Eye (tissue), 1 donor: ENCODE measurements around the gene MROH9.
"Not testable (repeated sequence)": the region's sequence is repeated elsewhere in the genome, so short reads cannot be mapped to it uniquely, and the experiment has no call there.

Source experiments
- DNase-seq: peaks from one replicate; pipeline ENCODE4 v3.0.0-alpha.2; 2015

MROH9 gene, protein sequence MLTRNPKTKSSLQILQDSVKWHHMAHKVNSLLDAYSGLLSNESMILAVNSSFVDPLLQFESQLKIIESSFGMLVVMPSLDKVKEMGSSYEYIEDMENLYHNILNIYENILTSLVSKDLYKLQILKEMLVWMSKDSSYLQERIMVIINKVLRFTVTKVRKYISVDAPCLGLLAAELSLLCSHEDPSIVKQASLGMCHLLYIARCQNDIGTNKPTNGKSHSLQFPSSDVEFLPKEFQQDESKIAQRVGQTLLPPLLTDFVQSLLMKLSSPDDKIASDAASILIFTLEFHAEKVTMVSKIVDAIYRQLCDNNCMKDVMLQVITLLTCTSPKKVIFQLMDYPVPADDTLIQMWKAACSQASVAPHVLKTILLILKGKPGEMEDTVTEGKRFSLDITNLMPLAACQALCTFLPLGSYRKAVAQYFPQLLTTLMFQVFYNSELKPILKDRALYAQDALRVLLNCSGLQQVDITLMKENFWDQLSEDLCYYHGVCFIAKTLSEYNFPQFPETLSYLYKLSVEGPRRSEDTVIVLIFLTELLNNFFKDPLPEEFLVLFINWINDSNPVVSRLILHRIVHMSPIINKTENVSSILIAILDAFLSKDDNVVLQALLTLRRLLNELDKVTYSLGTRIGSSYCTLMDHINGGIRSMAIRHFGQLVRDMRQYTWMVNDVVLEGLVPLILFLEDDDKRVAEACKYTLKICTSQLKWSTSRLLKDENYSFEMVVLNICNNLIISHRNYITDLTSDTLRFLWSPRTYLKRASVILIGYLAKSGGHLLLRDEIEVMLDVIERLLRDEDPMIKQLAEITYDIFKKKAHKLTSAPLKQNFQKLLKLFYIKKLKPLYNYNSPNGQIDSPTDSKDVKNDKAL

DNA sequence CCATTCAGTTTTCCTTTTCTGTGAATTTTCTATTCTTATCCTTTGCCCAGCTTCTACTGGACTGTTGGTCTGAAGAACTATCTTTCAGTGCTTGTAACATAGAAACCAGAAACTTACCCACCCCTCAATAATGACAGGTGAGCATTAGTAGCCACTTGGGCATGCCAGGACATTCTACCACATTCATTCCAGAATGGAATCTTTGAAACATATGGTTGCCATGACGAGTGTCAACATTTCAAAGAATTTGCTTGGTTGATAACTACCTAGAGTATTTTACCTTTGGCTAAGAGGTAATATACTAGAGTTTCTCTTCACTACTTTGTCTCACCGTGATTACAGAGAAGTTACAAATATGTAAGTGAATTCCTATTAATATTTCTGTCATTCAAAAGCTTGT lies at the start of gene MROH9:
TSS of gene MROH9 (plus strand) at position 304 of the 400 bp plus-strand sequence. CDS start 10,023 bp downstream, outside the sequence.
- DNase-seq, result no peak

DNA sequence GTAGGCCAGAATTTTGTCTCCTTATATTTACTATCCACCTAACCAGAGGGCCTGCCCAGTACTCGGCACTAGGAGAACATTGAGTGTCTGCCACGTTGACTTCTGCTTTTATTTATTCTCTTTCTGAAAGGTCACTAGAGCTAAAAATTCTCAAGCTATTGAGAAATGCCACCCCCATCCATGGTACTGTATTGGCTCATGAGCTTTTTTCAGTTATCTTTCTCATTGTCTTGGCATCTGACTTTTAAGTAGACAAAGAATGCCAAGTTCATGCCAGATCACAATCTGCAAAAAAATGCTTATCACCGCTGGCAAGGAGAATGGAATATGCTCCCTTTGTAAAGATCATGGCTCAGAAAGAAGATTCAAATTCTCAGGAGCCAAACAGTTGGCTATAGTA lies 49.8 kb upstream of the MROH9 start:
- DNase-seq, result no peak

DNA sequence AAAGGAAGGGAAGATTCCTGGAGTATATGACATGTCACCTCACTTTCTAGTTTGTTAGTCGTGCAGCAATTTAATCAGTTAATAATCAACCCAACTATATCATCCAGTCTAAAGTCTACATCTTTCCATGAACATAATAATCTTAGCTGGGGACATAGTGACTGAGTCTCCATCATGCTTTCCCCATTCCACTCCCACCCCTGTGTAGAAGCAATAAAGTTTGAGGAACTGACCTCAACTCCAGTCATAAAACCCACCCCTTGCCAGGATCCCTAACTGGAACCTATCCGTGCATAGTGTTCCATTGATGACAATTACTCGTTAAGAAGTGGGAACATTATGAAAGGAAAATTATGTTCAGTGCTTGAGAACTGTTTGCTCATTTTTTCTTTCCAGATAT lies 48.9 kb upstream of the MROH9 start:
- no peak for DNase-seq

DNA sequence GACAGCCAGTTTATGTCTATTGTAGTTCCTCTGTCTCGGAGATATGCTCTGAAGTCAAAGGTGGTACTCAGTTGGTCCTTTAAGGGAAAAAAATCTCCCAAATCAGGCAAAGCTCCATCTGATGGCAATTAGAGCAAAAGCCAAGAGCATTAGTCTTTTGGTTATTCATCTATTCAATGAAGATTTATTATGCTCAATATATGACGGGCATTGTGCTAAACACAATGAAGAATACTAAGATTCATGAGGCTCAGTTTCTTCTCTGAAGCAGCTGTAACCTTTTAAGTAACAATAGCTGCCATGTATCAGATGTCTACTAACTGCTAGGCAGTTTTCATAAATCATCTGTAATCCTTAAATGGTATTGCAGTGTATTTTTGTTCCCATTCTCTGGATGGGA lies 47.6 kb upstream of the MROH9 start:
- no peak for DNase-seq

DNA sequence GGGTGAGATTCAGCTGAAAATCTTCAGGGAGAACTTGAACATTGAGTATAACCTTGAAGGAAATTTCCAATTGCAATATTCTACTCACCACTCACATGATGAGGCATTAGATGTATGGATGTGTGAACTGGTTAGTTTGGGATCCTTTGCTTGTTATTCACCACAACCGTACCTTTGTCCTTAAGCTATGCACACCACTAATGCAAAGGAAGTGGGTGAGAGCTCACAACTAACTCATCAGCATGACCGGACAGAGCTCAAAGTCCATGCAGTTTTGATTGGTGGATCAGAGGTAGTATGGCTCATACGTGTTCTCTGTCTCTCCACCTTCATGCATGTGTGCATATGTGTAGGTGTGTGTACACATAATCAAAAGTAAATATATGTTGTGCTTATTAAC lies 43.5 kb upstream of the MROH9 start:
- no peak for DNase-seq

DNA sequence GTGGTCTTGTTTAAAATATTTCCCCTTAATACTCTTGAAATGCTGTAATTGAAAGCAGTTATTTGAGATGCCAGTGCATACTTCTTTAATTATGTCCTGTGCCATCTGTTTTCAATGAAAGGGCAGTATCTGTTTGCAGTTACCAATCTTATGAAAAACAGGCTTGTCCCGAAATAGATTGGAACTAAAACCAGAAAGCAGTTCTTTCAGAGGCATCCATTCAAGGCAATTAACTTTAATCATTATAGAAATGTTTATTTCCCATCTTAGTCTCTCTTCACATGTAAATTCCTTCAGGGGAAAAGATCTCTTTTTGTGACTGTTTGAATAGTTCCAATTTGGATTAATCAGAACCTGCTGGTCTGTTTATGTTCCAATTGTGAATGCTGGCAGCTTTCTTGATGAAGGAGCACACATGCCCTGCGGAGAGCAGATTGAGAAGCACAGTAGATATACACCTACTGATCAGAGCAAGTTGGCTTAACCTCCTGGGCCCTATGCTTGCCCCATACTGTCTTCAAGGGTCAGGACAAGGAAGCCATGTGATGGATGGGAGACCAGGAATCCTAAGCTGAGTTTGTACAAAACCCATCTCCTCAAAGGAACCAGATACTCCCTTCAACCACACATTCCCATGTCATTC lies 41.6 kb upstream of the MROH9 start:
- peak; percentile 76 for DNase-seq

DNA sequence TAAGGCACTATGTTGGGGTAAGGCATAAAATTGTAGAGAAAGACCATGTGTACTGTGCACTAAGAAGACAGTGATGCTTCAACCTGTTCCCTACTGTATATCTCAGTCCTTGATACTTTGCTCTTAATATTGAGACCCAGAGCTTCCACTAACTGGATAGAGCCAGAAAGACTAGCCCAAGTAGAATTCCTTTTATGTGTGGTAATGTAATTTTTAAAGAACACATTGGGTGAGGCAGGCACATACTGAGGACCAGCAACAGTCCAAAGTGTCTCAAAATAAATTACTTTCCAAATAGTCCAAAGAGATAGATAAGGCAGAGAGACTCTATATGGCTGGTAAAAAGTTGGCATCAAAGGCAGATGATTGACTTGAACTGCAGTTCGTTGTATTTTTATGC lies 31.4 kb upstream of the MROH9 start:
- DNase-seq, result no peak

DNA sequence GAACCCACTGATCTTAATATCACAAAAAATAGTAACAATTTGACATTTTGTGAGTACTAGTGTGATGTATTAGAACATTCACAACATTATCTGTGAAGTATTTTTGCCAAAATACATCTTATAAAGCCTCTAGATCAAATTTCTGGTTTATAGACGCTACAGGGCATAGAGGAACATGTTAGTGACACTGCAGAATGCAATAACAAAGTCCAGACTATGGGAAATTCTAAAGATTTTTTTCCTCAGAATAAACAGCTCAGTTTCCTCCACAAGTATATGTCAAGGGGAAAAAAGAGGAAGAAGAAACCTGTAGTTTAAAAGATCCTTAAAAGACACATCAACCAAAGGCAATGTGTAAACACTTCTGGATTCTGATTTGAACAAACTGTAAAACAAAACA lies 26.4 kb upstream of the MROH9 start:
- no peak for DNase-seq

DNA sequence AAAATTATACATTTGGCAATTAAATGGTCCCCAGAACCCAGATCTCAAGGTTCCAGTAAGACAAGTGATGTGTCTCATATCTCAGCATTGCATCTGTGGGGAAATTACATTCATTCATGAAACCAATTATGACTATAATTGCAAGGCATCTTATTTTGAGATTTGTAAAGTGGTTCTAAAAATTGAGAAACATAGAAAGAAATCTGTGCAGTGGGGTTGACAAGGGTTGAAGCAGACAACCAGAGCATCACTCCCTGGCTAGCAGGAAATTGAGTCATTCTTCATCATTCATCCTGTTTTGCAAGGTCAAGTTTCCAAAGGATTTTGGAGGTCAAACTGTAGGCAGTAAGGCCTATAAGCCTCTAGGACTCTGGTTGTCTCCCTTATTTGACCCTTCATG lies 25.1 kb upstream of the MROH9 start:
- no peak for DNase-seq

DNA sequence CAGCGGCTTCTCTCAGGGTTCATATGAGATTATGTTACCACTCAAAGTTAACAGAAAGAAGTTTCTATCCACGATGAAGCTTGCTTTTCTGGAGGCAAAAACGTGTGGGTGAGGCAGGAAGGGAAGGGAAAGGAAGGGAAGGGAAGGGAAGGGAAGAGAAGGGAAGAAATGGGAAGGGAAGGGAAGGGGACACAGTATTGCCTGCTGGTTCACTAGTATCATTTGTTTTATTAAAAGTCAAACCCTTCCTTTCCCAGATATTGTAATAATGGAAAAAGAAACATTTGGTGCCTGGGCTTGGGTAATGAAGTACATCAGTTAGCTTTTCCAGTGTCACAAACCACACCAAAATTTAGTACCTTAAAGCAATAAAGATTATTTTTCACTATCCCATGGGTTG lies 18.0 kb upstream of the MROH9 start:
- DNase-seq, result no peak

DNA sequence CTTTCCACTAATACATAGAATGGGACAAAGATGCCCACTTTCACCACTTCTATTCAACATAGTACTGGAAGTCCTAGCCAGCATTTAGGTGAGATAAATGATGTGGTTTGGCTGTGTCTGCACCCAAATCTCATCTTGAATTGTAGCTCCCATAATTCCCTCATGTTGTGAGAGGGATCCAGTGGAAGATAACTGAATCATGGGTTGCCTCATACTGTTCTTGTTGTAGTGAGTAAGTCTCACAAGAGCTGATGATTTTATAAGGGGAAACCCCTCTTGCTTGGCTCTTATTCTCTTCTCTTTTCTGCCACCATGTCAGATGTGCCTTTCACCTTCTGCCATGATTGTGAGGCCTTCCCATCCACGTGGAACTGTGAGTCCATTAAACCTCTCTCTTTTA lies 10.7 kb upstream of the MROH9 start:
- not testable (repeated sequence) for DNase-seq

DNA sequence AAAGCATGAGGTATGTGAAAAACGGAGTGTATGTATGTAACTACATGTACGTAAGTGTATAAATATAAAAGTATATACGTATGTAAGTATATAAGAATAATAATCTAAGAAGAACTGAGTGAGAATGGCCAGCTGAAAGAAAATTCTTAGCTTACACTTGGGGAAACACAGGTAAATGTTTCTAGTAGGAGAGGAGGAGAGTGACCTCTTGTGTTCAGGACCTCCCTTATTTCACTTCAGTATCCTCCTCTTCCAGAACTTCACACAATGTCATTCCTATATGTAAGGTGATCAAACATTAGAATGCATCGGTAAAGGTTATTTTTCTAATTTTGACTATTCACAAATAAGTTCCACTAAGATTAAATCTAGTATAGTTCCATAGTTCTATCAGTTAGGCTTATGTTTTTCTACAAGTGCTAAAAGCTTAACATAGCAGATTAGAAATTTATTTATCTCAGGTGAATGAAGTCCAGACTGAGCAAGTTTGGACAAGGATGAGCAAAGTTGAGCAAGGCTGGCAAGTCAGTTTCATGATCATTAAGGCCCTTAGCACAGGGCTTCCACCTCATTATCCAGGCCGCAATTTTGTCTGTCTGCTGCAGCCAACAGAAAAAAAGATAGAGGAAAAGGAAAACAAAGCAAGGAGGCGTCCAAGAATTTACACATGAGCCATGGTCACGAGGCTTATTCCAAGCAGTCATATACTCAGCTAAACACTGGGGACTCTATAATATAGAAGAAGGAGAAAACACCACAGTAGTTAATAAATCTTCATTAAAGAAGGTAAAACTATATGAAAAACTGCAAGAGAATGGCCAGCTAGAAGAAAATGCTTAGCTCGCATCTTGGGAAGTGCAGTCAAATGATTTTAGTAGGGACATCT lies 7.1 kb upstream of the MROH9 start:
- DNase-seq, result no peak

DNA sequence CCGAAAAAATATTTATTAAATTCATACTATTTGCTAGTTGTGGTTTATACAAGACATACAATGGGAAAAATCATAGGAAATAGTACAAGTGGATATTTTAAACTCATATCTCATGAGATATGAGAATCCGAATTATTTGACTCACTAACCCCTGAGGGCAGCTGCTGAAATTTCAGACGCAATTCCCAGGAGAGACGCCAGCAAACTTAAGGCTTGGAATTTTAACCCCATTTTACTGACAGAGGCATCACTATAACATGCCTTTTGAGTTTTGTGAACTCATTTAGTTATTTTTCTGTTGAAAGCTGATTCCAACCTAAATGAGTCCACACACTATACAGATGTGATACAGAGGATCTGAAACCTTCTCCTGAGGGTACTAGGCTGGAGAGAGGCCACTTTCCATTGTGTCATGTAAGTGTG lies 5.9 kb upstream of the MROH9 start:
- no peak for DNase-seq

DNA sequence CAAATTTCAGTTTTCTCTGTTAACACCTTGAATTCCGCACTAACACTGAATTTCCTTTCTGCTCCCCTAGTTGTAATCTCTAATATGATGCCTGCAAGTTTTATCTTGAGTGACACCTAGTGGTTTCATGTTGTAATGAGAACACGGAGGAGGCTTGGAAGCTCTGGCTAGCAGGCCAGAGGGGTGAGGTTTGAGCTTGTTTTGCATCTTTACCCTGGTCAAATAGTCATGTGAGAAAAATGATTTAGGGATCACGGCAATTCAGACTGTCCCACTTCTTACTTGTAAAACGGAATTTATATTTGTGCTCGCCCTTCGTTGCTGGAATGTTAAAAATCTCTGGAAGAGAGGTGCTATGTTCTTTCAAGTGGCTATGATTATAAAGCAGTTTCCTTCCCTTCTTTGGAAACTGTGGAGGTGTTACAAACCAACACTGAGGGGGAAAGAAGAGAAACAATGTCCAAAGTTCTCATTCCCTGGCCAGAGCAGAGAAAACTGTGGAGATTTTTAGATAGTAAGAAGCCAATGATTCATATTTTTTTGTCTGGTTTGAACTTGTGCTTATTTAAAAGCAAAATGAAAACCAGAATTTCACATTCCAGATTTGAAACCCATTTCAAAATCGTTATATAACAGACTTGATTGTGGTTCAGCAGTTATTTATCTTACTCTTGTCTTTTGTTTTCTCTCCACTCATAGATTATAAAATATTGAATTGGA lies 5.3 kb upstream of the MROH9 start:
- peak; percentile 85 for DNase-seq

DNA sequence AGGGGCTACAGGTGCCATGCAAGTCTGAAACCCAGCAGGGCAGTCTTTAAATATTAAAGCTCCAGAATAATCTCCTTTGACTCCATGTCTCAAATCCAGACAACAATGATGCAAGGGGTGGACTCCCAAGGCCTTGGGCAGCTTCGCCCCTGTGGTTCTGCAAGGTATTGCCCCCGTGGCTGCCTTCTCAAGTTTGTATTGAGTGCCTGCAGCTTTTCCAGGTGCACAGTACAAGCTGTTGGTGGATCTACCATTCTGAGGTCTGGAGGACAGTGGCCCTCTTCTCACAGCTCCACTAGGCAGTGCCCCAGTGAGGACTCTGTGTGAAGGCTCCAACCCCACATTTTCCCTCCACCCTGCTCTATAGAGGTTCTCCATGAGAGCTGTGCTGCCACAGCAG lies 3.7 kb upstream of the MROH9 start:
- no peak for DNase-seq

DNA sequence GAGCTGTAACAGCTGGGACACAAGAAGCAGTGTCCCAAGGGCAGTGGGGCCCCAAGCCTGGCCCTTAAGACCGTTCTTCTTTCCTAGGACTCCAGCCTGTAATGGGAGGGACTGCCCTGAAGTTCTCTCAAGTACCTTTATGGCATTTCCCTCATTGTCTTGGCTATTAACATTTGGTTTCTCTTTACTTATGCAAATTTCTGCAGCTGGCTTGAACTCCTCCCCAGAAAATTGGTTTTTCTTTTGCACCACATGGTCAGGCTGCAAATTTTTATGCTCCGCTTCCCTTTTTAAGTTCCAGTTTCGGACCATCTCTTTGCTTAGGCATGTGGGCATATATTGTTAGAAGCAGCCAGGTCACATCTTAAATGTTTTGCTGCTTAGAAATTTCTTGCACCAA lies 3.1 kb upstream of the MROH9 start:
- no peak for DNase-seq

DNA sequence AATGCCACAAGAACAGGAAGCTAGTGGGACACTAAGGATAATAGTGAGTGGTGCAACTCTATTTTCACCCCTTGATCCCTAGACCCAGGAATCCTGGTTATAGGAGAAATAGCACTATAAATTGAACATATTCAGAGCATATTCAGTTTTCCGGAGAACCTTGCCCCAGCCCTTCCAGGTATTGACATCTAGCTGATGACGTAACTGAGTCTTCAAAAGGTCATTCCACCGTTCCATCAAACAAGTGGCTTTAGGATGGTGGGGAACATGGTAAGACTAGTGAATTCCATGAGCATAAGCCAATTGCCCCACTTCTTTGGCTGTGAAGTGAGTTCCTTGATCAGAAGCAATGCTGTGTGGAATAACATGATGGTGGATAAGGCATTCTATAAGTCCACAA lies 2.9 kb downstream of the MROH9 start:
- DNase-seq, result no peak

DNA sequence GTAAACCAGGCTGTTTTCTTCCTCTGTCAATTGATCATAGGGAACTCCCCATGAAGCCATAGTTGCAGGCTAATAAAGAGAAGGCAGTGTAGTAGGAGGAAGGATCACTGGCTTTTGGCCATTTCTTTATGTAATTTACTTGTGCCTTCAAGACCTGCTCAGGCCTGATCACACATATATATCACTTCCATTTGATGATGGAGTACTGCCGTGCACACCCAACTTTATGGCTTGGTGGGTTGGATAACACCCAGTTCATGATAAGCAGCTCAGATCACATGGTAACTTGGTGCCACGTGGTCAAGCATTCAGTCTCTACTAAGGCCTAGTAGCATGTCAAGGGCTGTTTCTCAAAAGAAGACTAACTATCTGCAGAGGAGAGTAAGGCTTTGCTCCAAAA lies 4.1 kb downstream of the MROH9 start:
- no peak for DNase-seq

DNA sequence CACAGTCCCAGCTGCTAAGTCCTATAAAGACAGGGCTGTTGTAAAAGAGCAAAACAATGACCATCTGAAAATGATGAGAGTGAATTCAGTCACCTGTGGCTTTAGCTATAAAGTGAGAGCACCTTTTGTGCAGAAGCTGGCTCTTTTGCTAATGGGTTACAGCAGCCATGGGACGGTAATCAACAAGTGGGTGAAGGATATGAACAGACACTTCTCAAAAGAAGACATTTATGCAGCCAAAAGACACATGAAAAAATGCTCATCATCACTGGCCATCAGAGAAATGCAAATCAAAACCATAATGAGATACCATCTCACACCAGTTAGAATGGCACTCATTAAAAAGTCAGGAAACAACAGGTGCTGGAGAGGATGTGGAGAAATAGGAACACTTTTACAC lies 16.4 kb downstream of the MROH9 start:
- not testable (repeated sequence) for DNase-seq

DNA sequence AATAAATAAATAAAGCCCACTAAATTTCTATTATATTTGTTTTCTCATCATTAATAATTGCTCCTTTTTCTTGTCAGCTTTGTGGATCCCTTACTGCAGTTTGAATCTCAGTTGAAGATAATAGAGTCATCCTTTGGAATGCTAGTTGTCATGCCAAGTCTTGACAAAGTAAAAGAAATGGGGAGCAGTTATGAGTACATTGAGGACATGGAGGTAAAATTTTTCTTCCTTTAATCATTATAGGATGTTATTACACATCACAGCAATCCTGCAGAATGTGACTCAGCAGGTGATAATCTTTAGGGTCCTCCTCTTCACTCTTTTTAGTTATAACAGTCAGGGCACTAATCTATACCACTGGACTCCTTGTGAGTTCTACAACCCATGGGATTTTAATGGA lies 24.1 kb downstream of the MROH9 start:
- no peak for DNase-seq

DNA sequence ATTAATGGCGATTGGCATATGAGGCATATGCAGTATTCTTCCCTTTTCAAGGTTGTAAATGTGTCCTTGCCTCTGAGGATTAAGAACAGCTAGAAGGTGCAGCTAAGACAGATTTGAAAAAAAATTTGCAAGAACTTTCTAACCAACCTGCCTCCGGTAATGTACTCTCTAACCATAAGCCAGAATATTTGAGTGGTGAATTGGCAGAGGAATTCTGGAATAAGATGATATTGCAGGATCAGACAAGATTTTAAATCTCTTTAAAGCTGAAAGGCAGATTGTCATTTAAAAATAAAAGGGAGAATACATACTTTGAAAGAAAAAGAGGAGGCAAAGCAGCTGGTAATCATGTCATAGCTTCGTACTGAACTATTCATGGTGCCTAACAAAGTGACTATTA lies 29.2 kb downstream of the MROH9 start:
- DNase-seq, result no peak
